ENCODE data around the gene BCL7A.

Gene BCL7A

DNA sequence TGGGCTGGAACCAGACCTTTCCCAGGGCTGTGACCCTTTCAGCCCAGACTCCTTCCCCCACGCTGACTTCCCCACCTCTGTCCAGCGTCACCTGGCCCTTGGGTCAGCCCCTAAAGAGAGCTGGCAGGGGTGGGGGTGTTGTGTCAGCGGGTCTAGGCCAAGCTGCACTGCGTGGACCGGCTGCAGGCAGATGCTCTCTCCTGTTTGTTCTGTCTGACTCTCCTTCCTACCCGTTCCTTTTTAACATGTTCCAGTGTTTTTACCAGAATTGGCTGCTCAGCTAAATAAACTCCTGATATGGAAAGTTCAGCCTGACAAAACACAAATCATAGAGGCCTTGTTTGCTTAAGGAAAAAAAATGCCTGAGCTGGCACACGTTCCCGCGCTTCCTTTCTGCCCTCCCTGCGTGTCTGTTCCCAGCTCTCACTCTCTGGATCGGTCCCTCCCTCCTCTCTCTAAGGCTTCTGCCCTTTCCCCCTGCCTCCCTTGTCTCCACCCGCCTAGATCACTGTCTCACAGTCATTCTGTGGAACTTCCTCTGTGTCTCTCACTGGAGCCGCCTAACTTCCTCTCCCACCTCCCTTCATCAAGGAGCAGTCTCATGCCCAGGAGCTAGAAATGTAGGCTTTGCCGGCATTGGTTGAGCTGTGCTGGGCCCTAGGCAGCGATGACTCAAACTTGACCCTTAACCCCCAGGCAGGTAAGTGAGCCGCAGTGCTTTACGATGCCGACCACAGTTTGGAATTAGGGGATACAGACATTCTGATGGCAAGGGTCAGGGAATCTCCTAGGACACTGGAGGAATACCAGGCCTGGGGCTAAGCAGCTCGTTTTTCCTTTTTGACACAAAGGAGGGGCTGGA lies 41.4 kb downstream of the BCL7A start:
- H3K4me3 ChIP-seq (ENCODE audit: low read depth, low read length), result no peak overlapping the region
- TF ChIP-seq, protein P1, sequence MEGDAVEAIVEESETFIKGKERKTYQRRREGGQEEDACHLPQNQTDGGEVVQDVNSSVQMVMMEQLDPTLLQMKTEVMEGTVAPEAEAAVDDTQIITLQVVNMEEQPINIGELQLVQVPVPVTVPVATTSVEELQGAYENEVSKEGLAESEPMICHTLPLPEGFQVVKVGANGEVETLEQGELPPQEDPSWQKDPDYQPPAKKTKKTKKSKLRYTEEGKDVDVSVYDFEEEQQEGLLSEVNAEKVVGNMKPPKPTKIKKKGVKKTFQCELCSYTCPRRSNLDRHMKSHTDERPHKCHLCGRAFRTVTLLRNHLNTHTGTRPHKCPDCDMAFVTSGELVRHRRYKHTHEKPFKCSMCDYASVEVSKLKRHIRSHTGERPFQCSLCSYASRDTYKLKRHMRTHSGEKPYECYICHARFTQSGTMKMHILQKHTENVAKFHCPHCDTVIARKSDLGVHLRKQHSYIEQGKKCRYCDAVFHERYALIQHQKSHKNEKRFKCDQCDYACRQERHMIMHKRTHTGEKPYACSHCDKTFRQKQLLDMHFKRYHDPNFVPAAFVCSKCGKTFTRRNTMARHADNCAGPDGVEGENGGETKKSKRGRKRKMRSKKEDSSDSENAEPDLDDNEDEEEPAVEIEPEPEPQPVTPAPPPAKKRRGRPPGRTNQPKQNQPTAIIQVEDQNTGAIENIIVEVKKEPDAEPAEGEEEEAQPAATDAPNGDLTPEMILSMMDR (IDR thresholded peaks at IDR 0.05; ENCODE audit: low read depth, low read length, missing control alignments), result no peak
- no peak for DNase-seq (ENCODE audit: low read depth)

DNA sequence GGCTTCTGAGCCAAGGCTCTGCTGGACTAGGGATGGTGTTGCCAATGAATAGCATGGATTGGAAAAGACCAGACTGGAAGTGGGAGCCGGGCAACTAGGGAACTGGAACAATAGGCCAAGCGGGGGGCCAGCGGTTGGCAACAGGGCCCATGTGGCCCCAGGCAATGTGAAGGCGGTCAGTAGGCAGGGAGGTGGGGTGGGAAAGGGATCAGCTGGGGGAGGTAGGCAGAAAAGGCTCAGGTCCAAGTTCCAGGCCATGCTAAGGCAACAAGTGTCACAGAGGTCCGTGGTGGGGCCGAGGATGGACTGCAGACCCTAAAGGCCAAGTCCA lies 42.0 kb downstream of the BCL7A start:
- TF ChIP-seq, protein P1 (IDR thresholded peaks at IDR 0.05; ENCODE audit: low read depth, low read length, missing control alignments), result no peak
- no peak for DNase-seq (ENCODE audit: low read depth)
- no peak overlapping the region for H3K4me3 ChIP-seq (ENCODE audit: low read depth, low read length)

GRCh38 chr12:122064025-122064777 lies 42.5 kb downstream of the BCL7A start:
- TF ChIP-seq, protein P1 (IDR thresholded peaks at IDR 0.05; ENCODE audit: low read depth, low read length, missing control alignments), result peak; percentile 50
- no peak for DNase-seq (ENCODE audit: low read depth)
- no peak overlapping the region for H3K4me3 ChIP-seq (ENCODE audit: low read depth, low read length)

DNA sequence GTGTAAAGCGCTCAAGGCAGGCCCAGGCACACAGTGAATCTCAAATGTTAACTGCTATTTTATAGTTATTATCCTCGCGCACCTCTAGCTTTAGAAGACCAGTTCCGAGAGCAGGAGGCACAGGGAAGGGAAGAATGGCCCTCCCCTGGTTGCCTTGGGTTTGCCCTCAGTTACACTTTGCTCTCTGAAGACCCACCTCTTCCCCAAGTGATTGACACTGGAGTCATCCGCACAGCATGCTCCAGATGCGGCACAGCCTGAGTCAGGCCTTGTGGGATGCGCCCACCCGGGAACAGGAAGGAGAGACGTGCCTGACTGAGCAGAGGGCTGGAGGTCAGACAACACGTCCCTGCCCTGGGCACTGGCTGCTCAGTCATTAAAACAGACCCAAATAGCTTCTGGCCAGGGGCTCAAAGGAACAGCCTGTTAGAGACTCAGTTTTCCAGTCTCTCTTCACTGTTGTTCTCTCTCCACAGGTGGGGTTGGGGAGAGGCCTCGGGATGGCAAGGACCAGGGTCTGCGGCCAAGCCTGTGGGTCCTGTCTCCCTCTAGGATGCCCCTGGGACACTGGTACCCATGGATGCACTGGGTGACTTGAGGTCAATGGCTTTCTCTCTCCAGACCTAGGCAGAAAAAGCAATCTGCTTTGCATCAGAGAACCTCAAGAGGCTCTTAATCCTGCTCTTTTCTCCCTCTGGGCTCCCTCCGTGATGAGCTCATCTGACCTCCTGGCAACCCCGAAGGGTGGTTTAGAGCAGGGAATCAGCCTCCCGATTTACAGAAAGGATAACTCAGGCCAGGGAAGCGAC lies 43.3 kb downstream of the BCL7A start:
- TF ChIP-seq, protein P1 (IDR thresholded peaks at IDR 0.05; ENCODE audit: low read depth, low read length, missing control alignments), result no peak
- no peak for DNase-seq (ENCODE audit: low read depth)
- no peak overlapping the region for H3K4me3 ChIP-seq (ENCODE audit: low read depth, low read length)

DNA sequence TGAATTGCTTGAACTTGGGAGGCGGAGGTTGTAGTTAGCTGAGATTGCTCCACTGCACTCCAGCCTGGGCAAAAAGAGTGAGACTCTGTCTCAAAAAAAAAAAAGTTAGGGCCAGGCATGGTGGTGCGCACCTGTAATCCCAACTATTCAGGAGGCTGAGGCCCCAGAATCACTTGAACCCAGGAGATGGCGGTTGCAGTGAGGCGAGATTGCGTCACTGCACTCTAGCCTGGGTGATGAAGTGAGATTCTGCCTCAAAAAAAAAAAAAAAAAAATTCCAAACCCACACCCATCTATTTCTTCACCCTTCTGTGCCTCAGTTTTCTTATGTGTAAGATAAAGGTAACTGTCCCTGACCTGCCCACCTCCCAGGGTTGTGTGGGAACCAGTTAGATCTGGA lies 45.9 kb downstream of the BCL7A start:
- H3K4me3 ChIP-seq (ENCODE audit: low read depth, low read length), result no peak overlapping the region
- DNase-seq (ENCODE audit: low read depth), result no peak
- TF ChIP-seq, protein P1 (IDR thresholded peaks at IDR 0.05; ENCODE audit: low read depth, low read length, missing control alignments), result no peak

DNA sequence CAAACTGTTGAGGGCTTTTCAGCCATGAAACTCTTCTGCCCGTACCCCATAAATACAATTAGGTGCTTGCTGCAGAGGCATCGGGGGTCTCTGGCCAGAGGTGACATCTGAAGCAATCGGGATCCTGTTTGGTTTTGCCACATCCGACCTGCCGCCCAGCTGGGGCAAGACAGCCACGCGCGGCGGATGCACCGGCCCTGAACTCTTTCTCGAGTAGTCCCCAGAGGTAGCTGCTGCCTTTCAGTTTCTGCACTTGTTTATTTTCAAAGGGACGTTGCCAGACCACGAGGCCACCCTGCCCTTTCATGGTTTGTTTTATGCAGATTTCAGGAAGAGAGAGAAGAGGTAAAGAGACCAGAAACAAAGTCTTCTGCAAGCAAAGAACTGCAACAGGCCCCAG lies 46.3 kb downstream of the BCL7A start:
- no peak overlapping the region for H3K4me3 ChIP-seq (ENCODE audit: low read depth, low read length)
- peak; percentile 62 for DNase-seq (ENCODE audit: low read depth)
- TF ChIP-seq, protein P1 (IDR thresholded peaks at IDR 0.05; ENCODE audit: low read depth, low read length, missing control alignments), result no peak
